ENCODE data around the gene TRPM1.

The TRPM1 gene

DNA sequence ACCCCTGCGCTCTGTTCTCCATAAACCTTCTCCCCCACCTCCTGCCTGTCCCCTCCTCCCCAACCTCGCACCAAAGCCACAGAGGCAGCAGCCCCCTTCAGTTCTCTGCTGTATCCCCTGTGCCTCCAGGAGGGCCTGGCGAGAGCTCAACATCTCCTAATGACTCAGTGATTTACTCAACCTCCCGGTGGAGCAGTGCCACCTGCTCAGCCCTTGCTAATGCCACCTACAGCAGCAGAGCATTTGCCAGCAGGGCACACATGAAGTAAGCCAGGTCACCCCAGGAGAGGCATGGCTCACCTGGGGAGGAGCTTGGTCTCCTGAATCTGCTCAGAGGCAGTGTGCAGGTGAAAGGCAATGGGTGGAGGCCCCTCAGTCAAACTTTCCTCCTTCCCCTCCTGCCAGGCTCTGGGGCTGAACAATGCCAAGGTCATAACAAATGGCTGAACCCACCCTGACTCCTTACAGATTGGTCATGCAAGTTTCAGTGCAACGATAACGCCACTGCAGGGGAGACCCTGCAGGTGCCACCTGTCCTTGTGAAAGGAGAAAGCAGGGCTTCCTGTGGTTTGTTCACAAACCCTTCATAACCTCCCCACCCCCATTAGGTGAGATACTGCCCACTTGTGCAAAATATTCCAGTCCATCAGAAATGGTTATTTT is 19.8 kb downstream of the TRPM1 start:
- DNase-seq = no peak

DNA sequence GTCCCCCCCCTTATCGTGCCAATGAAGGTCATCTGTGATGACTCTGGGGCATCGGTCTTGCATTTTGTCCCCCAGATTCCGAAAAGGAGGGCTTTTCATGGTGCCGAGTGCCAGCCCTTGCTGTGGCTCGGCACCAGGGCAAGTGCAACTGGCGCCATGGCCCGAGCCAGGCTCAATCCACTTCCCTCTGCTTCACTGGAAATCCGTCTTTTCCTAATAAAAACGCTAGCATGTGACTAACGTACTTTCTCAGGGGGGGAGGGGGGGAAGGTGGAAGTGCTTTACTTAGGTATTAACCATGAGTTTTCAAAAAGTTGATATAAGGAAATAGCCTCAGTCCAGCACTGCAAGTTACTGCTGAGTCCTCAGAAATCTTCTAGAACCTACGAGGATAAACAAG is 20.5 kb downstream of the TRPM1 start:
- no peak for DNase-seq

DNA sequence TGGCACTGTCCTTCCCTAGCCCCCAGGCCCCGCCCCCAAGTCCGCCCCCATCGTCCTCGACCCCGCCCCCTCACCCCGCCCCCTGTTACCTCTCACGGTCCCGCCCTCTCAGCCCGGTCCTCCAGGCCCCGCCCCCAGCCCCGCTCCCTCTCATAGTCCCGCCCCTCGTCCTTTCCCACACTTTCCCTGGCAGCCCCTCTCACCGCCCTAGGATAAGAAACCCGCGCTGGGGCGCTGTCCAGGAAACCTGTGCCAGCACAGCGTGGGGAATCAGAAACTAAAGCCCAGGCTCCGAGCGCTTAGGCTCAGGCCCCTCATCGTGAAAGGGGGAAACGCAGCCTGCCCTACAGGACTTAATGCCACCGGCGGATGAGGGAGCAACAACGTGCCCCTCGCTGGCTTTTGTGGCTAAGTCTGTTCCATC is 20.9 kb downstream of the TRPM1 start:
- no peak for DNase-seq

DNA sequence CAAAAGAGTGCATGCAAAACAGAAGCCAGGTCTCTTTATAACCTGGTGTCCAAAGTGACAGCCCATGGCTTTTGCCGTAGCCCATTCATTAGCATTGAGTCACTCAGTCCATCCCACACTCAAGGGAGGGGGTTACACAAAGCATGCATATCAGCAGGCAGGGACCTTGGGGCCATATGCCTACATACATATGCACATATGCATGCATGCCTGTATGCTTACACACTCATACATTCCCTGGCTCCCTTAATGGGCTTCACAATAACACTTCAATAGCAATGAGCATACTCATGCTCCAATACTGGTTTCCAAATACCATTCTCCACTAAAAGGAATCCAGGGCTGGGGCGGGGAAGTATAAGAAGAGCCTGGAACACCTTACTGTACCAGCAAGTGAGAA is 22.0 kb downstream of the TRPM1 start:
- DNase-seq = no peak

DNA sequence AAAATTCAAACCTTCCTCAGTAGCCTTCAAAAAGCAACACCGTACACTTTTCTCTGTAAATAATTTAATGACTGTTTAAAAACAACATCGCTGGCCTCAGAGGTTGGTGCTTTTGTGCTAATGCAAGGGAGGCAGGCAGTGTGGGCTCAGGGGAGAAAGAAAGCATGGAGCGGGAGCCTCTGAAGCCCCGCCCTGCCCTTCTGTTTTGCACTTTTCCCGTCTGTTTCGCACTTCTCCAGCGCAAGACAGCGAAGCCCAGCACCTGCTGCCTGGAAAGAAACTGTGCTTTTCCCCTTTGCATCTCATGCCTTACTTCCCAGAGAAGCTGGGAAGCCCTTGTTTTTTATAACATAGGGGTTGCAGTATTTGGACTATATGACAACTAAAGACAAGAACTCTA is 23.1 kb downstream of the TRPM1 start:
- no peak for DNase-seq

DNA sequence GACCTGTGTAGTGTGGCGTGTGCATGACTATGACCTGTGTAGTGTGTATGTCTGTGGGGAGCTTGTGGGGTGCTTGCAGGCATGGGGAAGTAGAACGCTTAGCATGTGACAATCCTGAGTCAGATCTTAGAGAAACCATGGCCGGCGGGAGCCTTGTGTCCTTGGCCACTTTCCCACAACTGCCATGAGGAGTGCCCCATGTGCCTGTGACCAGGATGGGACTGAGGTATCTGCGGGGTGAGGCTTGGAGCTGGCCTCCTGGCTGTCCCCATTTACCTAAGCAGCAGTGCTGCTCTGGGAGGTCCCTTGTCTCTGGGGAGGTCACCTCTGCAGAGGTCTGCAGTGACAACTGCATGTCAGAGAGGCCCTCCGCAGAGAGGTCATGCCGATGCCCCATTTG is 23.6 kb downstream of the TRPM1 start:
- no peak for DNase-seq

DNA sequence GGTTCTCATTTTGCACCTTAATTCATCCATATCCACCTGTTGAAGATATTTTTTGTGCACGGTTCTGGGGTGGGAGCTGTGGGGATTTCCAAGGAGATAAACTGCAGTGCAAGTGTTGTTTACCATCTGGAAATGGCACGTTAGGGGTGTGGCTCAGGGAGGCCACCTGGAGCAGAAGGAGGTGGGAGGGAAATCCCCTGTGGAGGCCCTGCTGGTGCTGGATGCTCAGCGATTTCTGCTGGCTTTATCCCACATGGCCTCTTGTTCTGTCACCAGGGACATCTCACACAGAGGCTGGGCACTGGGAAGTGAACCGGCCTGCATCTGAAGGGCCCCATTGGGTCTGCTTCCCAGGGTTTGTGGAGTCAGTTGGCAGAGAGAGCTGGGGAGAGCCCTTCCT is 24.3 kb downstream of the TRPM1 start:
- DNase-seq = no peak

DNA sequence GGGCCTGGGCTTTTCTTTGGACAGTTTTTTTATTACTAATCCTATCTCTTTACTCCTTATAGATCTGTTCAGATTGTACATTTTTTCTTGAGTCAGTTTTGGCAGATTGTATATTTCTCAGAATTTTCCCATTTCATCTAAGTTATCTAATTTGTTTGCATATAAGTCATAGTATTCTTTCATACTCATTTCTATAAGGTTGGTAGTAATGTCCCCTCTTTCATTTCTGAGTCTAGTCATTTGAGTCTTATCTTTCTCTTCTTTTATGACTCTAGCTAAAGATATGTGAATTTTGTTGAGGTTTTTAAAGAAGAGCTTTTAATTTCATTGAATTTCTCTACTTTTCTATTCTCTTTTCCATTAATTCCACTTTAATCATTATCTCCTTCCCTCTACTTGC is 27.2 kb downstream of the TRPM1 start:
- no peak for DNase-seq

DNA sequence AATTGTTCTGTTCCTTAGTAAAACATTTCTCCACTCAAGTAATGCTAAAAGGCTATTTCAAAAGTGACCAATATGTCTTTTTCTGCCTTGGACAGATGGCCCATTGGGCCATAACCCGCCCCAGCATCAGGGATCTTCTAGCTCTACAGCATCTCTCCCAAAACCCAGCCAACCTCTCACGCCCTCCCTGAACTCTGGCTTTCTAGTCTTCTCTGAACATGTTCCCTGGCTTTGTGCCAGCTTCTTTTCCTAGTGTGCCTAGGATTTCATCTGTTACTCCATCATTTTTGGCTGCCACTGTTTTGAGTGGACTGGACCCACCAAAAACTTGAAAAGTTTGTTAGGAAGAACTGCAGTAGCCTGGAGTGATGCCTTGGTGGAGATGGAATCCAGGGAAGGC is 30.7 kb downstream of the TRPM1 start:
- no peak for DNase-seq

DNA sequence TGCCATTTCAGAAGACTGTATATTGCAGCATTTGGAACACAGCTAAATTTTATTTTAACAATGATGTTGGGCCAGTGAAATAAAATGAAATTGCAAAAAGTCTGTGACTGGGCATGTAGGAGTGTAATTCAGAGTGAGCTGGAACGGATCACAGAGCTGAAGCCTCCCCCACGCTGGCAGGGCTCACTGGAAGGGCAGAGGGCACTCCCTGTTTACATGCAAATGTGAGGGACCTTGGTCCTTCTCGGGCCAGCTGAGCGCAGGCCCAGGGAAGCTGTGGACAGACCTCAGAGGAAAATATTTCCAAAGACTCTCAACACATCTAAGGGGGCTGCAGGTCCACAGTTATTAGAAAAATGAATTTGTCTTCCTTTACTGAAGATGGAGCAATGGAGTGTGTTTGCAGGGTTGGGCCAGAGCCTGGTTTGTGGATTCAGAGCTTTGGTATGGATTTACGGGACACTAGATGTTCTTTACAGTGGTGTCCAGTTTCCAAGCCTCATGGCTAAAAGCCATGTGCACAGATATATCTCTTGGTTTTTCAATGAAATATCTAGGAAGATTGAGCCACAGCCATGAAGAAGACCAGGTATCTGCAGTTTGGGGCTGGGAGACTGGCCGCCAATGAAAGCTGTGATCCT is 32.0 kb downstream of the TRPM1 start:
- no peak for DNase-seq

DNA sequence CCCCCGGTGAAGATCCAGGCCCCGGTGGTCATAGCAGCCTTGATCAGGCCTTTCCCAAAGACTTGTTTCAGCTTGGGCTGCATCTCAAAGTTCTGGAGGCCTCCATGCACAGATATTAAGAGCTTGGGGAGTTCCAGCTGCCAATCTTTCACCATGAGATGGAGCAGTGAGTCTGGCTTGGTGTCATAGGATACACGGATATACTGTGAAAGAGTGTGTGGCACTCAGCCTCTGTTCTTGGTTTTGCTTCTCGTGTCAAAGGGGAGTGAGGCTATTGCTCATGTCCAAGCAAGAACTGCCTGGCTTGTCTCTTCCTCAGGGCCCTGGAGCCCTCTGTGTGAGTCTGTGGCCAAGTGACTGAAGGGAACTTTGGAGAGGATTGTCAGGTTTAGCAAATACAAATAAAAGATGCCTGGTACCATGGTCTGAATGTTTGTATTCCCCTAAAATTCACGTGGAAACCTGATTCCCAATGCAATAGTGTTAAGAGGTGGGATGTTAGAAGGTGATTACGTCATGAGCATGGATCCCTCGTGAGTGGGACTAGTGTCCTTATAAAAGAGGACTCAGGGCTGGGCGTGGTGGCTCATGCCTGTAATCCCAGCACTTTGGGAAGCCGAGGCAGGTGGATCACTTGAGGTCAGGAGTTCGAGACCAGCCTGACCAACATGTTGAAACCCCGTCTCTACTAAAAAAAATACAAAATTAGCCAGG is 33.5 kb downstream of the TRPM1 start:
- no peak for DNase-seq

DNA sequence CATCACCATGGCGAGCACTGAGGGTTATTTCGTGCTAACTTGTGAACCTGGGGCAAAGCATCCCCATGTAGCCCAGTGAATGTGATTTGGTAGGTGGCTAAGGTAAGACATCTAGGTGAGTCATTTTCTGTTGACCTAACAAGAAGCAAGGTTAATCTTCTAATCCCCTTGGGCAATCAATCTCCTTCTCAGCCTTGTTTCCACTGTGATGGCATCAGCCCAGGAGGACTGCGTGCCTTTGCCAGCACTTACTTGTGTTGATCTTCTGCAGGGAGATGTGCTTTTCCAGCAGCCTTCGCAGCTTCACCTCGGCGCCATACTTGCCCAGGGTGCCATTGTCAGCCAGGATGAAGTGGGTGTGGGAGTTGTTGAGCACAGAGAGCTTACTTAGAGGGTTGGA is 35.7 kb downstream of the TRPM1 start:
- no peak for DNase-seq

DNA sequence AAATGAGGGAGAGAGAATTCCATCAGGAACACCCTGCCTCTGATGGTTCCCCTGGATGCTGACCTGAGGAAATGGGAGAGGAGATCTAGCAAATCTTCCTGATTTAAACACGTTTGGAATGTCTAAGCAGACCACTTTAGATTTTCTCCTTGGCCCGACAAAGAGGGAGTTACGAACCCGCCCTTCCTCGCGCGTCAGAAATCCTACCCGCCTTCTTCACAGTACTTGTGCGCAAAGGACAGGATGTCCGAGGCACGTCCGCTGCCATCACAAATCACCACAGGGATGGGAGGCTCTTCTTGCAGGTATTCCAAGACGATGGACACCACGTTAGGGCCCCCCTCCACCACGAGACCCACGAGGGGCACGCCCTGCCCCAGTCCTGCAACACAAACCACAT is 38.6 kb downstream of the TRPM1 start:
- DNase-seq = no peak

DNA sequence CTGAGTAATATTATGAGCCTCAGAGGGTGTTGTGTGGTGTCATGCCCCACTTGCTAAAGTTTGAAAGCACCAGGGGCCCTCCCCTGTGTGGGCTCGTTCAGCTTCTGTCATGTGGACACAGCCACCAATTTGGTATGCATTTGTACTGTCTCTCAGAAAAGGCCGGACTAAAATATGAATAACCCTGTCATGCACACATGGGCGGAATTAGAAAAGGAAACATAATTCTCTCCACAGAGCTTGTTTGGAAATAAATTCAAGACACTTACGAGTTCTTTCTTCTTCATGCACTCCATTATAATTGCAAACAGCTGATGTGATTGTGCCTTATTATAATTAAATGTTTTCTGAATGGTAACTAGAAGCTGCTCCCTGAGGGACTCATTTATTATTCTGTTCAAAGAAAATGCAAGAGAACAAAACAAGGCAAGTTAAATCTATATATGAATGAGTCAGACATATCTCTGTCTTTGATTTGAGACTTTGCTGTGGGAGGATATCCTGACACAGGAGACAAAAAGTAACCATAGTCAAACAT is 39.1 kb downstream of the TRPM1 start:
- no peak for DNase-seq

DNA sequence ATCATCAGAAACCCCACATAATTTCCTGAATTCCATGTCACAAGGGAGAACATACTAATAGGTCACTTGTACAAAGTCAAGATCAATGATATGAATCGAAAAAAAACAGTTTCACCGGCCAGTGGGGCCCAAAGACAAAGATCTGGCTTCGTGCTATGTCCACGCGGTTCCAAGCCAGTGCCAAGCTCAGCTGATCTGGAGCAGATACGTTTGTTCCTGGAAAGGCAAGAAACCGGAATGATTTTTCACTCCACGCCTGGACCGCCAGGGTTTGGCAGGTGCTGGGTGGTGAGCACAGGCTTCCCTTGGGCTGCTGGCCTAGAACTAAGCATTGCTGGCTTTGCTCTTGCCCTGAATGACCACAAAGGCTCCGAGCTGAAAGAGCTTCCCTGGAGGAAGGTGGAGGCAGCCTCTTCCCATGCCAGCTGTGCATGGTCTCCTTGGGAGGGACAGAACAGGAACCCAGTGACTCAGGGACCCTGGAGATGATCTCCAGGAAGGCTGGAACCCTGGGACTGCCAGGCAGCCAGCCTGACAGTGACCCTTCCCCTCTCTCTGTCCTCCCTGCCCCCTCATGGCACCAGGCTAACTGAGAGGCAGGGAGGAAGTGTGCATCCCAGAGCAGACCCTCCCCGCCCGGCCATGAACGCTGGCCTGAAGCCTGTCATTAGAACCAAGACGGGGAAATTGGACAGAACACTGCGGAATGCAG is 40.9 kb downstream of the TRPM1 start:
- no peak for DNase-seq

DNA sequence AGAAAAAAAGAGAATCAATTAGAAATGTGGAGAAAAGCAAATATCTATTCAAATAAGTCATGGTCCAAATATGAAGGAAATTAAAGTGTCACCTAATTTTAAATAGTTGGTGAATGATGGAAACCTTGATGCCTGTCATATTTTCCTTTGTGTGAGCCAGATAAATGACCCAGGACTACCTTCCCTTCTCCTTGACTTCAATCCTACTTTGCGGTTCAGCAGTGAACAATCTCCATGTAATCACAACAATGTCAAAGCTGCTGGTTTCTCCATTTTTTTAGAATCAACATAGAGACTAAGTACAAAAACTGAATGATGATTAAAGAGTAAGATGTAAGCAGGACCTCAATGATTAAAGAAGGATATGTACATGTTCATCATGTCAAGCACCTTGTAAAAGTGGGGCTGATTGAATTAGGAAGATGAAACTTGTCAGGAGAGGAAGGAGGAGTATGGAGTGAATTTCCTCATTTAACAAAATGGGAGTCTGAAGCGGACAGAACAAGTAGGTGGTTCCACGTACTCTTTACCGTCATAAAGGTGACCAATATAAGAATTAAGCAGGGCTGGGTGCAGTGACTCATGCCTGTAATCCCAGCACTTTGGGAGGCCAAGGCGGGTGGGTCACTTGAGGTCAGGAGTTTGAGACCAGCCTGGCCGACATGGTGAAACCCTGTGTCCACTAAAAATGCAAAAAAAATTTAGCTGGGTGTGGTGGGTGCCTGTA is 43.1 kb downstream of the TRPM1 start:
- no peak for DNase-seq

DNA sequence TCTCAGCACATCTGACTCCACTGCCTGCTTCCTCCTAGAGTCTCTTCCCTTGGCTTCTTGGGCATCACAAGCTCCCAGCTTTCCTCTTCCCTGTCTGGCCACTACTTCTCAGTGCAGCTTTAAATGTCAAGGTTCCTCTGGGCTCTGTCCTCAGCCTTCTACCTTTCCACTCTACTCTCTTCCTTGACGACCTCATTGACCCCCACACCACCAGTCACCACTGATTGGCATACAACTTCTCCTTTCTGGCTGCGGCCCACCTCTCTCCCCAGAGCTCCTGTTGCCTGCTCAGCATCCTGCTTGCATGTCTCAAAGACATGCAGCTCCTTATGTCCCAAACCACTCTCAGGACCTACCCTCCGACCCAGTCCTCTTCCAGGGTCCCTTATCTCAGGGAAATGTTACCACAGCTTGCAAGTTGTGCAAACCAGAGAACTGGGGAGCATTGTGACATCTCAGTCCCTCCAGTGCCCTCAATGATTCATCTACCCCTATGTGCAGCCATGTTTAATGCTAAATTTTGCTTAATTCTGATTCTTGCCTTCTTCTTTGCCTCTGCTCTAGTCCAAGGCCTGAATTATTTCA is 49.9 kb downstream of the TRPM1 start:
- no peak for DNase-seq

DNA sequence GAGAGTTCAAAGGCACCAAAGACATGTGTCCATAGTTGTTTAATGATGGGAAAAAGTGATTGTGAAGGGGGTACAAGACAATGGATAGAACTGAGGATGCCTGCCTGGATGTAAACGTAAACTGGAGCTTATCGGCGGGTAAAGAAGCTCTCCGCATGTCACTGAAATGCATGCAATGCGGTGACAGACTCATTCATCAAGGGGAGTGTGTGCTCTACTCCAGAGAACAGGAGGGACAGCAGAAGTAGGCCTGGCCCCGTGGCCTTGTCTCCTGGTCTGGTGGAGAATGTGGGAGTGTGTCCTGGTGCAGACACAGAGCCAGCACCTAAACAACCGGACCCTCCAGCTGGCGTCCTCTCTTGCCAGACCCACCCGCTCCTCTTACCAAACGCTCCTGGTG is 50.6 kb downstream of the TRPM1 start:
- DNase-seq = no peak

DNA sequence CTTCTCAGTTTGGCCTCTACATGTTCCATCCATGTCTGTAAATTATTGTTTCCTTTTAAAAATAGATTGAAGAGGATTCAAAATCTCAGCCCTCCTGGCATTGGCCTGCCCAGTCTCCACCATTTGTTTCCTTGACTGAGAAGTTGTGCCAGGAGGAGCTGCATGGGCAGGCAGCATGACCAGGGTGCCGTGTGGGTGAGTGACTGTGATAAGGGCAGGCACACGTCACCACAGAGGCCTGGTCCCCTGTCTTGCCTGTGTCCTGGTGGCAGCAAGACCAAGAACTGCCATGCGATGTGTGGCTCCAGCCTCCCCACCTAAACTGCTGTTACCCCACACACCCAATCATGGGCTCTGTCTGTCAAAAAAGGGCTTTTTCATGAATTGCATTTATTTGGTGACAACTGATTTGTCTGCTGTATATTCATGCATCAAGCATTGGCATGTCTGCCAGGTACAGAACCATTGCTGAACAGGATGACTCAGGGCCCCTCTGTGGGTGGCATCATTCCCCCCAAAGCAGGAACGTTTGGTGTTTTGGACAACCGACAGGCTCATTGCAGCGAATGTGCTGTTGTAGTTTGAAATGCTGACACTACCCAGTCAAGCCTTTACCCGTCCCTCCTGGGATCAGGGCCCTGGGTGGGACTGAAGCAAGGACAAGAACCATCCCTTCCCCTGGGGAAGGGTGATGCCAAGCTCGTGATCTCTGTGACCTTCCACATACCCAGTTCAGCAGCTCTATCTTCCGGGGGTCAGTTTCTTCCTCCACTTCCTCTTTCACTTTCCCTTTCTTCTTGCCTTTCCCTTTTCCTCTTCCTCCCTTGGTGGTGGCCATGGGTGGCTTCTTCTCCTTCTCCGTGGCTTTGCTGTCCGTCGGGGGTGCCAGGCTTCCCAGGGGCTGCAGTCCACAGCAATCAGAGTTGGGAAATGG is 51.6 kb downstream of the TRPM1 start:
- no peak for DNase-seq

DNA sequence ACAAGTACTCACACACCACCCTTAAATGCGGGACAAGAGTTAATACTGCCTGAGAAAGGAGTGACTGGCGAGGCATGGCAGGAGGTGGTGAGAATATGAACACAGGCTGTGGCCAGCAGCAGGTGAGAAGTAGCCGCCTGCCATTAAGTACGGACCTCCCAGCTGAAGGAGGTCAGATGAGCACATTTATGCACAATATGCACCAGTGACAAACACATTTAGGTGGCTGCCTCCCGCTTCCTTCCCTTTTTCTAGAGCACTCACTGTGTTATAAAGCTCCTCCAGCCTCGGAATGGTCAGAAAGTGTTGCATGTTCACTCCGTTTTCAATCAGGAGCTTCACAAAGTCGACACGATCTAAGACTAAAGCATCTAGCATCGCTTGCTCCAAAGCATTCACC is 52.4 kb downstream of the TRPM1 start:
- no peak for DNase-seq

DNA sequence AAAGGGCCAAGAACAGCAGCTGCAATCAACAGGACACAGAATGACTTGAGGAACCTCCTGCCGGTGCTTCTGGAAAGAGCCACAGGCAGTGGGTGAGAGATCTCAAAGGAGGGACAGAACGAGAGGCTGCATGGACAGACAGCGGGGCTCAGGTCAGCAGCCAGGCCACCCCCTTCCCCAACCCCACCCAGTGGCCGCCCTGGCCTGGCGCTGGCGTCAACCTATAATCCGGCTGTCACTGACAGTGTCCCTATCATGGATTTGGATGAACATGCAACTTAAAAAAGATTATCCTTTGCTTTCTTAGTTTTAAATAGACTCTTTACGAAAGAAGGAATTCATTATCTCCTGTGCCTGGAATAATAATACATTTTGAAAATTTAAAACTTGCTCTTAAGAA is 54.1 kb downstream of the TRPM1 start:
- DNase-seq = no peak
